Retinal pigment epithelial cell (primary cell): ENCODE measurements around the gene TCERG1.

ENCODE experiments used
- DNase-seq: peaks from one replicate; pipeline ENCODE4 v3.0.0-alpha.2; 2010; ENCODE audit warnings: low read depth
- H3K4me3 ChIP-seq: 2 replicates; pipeline ENCODE4 v1.5.1; 2011; ENCODE audit warnings: mild to moderate bottlenecking, low read length, control low read depth, moderate library complexity
- TF ChIP-seq, protein P1 (sequence below): conservative IDR thresholded peaks from 2 replicates; pipeline ENCODE4 v1.5.1; 2011; ENCODE audit warnings: low read depth, low read length, control low read depth, inconsistent platforms

The TCERG1 gene

DNA sequence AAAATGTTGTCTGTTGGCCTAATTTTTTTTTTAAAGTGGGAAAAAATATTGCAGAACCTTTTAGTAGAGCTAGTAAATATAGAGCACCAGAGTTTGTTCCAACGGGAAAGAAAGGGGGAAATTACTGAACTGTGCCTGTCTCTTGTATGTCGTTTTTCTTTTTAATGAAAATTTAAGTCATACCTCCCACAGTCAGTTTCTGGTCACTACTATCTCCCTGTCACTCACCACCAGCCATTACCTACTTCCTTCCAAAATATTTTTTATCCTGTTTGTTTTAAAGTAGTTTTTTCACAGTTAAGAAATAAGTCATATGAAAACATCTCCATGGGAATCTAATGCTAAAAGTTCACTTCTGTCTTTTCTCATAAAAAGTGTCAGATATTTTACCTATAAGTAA is 47.5 kb downstream of the TCERG1 start:
- no peak overlapping the region for H3K4me3 ChIP-seq
- no peak for DNase-seq
- TF ChIP-seq, protein P1, sequence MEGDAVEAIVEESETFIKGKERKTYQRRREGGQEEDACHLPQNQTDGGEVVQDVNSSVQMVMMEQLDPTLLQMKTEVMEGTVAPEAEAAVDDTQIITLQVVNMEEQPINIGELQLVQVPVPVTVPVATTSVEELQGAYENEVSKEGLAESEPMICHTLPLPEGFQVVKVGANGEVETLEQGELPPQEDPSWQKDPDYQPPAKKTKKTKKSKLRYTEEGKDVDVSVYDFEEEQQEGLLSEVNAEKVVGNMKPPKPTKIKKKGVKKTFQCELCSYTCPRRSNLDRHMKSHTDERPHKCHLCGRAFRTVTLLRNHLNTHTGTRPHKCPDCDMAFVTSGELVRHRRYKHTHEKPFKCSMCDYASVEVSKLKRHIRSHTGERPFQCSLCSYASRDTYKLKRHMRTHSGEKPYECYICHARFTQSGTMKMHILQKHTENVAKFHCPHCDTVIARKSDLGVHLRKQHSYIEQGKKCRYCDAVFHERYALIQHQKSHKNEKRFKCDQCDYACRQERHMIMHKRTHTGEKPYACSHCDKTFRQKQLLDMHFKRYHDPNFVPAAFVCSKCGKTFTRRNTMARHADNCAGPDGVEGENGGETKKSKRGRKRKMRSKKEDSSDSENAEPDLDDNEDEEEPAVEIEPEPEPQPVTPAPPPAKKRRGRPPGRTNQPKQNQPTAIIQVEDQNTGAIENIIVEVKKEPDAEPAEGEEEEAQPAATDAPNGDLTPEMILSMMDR = no peak

DNA sequence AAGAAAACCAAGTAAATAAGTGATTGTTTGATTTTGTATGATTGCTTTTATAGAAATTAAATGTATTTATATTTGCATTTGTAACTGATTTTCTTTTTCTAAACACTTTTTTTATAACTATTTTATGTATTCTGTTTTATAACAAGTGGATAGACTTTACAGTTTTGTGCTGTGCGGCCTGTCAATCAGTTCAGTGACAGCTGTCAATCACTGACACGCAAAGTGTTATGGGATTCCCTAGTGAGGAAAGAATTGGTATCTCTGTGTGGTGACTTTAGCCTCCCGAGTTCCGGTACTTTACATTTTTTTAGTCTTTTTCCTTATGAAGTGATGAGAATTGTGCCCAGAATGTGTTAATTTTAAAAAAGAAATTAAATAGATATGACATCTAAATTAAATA is 52.5 kb downstream of the TCERG1 start:
- TF ChIP-seq, protein P1 = no peak

DNA sequence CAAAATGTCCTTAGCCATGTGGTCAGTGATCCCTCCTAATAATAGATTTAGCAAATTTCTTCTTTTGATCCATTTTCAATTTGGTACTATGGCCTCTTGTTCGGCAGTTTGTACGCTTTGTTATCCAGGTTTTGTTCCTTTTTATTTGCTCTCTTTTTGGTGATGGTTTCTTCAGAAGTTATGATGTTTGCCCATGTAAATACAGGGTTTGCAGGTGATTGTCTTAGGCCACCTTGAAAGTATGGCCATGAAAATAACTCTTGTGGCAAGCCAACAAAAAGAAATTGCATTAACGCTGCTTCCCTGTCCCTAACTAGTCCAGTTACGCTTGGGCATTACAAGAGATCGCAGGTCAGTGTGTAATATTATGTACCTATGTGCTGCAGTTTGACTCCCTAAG is 60.3 kb downstream of the TCERG1 start:
- DNase-seq = no peak
- H3K4me3 ChIP-seq = no peak overlapping the region
- TF ChIP-seq, protein P1 = no peak

More for the DNA sequence above, 52.5 kb downstream of the TCERG1 start:
- no peak for DNase-seq
- H3K4me3 ChIP-seq = no peak overlapping the region

DNA sequence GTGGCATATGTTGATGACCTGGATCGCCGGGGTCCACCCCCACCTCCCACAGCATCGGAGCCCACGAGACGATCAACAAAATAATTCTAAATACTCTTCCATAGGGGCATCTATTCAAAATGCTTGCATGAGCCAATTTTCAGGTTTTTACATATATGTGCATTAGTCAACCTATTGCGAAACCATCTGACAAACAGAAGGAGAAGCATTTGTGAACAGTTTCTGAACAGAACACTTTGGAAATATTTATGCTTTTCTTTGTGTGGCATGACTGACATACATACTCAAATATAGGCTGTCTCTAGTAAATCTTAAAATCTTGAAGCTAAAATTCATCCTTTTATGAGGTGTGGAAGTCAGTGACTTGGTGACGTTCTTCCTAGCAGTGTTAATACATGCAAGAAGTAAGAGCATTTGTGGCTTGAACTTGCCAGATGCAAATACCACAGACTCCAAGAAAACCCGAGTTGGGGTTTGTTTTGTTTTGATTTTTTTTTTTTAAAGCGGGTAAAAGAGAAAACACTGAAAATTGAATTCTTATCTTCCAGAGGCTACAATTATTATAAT is 63.5 kb downstream of the TCERG1 start:
- TF ChIP-seq, protein P1 = no peak
- H3K4me3 ChIP-seq = no peak overlapping the region
- no peak for DNase-seq

DNA sequence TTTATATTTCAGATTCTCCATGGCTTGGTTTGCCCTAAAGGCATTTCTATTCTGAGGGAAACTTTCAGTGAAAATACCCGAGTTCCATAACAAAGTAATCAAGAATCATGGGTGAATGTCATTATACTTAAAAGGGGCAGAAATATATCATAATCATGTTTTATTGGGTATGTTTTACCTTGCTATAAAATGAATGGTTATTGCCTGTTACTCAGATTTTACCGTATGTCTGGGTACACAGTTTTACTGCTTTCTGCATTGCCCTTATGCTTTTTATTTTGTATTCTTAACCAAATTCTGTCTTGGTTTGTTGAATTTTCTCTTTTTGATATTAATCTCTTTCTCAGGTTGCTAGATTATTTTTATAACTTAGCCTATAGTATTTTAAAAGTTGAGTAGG is 66.3 kb downstream of the TCERG1 start:
- TF ChIP-seq, protein P1 = no peak
- no peak for DNase-seq
- H3K4me3 ChIP-seq = no peak overlapping the region

DNA sequence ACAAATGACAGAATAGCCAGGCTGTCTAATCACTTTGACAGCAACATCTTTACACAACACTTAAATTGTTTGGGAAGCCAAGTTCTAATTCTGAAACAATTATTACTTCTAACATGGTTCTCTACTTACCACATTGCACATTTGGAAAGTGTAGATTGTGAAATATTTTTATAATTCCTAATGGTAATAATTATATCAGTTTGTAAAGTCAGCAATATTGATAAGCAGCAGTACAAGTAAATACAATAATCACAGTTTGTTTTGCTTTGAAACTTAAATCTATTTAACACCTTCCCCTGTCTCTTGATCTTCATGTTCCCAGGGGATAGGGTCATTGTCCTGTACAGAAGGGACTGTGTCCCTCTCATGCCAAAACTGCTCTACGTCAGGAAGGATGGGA is 67.4 kb downstream of the TCERG1 start:
- TF ChIP-seq, protein P1 = no peak
- DNase-seq = no peak
- no peak overlapping the region for H3K4me3 ChIP-seq

DNA sequence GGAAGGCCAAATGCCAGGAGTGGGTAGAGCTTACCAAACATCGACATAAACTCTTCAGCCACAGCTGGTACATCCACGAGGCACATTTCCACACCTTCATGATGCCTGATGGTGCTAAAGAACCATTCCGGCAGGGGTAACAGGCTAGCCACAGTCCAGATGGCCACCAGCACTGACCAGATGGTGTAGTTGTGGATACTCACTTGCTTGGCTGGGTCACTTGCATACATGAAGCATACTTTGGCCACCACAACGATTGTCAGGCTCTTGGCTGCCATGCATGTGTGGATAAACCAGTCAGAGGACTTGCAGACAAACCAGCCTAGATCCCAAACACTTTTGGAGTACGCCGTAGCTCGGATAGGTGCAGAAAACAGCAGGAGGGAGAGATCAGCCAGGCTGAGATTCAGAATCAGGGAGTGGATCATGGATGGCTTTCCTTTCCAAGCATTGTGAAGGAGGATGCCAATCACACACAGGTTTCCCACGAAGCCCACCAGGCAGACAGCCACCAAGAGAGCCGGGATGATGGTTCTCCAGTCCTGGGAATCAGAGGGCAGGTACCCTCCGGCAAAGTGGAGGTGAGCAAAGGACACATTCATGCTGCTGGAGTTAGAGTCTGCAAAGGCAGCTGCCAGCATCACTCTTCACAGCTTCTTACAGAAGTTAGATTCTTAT is 68.5 kb downstream of the TCERG1 start:
- no peak overlapping the region for H3K4me3 ChIP-seq
- no peak for DNase-seq
- TF ChIP-seq, protein P1 = no peak
